COLO668 (cell line): ENCODE results near the gene DDX10.
"Not testable (repeated sequence)": the region's sequence is repeated elsewhere in the genome, so short reads cannot be mapped to it uniquely, and the experiment has no call there.

ENCODE experiments used
- DNase-seq: peaks from one replicate; lab custom pipeline; 2025; ENCODE audit not compliant: unreplicated experiment; lab: John Stamatoyannopoulos, UW

Gene DDX10

GRCh38 chr11:108654100-108654499, 10.8 kb upstream of the DDX10 start:
- not testable (repeated sequence) for DNase-seq

GRCh38 chr11:108654994-108655631, 9.8 kb upstream of the DDX10 start:
- peak; percentile 38 for DNase-seq

GRCh38 chr11:108662700-108663099, 2.2 kb upstream of the DDX10 start:
- no peak for DNase-seq

- no peak for DNase-seq
Measured at GRCh38 chr11:108663154-108663877, 1.6 kb upstream of the DDX10 start.

GRCh38 chr11:108666373-108666772, 1.5 kb downstream of the DDX10 start:
- DNase-seq: no peak

GRCh38 chr11:108669286-108669685, 4.4 kb downstream of the DDX10 start:
- no peak for DNase-seq

GRCh38 chr11:108669711-108670110, 4.8 kb downstream of the DDX10 start:
- DNase-seq: no peak

- DNase-seq: no peak
Measured at GRCh38 chr11:108670451-108670850, 5.6 kb downstream of the DDX10 start.

GRCh38 chr11:108672113-108672512, 7.2 kb downstream of the DDX10 start:
- DNase-seq: no peak

GRCh38 chr11:108672786-108673185, 7.9 kb downstream of the DDX10 start:
- DNase-seq: no peak

GRCh38 chr11:108679045-108679444, 14.2 kb downstream of the DDX10 start:
- DNase-seq: no peak

- no peak for DNase-seq
Measured at GRCh38 chr11:108680271-108680670, 15.4 kb downstream of the DDX10 start.

- no peak for DNase-seq
Measured at GRCh38 chr11:108685419-108686130, 20.7 kb downstream of the DDX10 start.

GRCh38 chr11:108693852-108694251, 29.0 kb downstream of the DDX10 start:
- no peak for DNase-seq

- no peak for DNase-seq
Measured at GRCh38 chr11:108694846-108695245, 30.0 kb downstream of the DDX10 start.

- DNase-seq: peak; percentile 32
Measured at GRCh38 chr11:108697872-108698473, 33.1 kb downstream of the DDX10 start.

- peak; percentile 6 for DNase-seq
Measured at GRCh38 chr11:108698844-108699642, 34.2 kb downstream of the DDX10 start.

- DNase-seq: no peak
Measured at GRCh38 chr11:108703916-108704315, 39.0 kb downstream of the DDX10 start.

- DNase-seq: no peak
Measured at GRCh38 chr11:108705061-108705460, 40.2 kb downstream of the DDX10 start.

GRCh38 chr11:108708173-108708572, 43.3 kb downstream of the DDX10 start:
- no peak for DNase-seq

- DNase-seq: no peak
Measured at GRCh38 chr11:108709741-108710140, 44.9 kb downstream of the DDX10 start.
